Peyer's patch (tissue), 4 donors: Measurements from ENCODE around the gene KIF11. TPM values are rescaled to one million over a fixed set of nuclear protein-coding genes. Genes with fewer than 3 reads are reported as not detected.
A peak's percentile ranks its signal among the peaks of the same experiment; 100 is the strongest.
"Not testable (repeated sequence)": the region's sequence is repeated elsewhere in the genome, so short reads cannot be mapped to it uniquely, and the experiment has no call there.

Experiments
- DNase-seq, 3 donors: peaks; one replicate each; pipeline ENCODE4 v3.0.0-alpha.2; 2017 to 2019
- H3K27ac ChIP-seq, 4 donors: fragments of 200-600 bp; sonication (generic); one replicate each; pipeline ENCODE4 v1.5.1; 2016 to 2019
- H3K27me3 ChIP-seq, 2 donors: fragments of 200-600 bp; sonication (generic); one replicate each; pipeline ENCODE4 v1.5.1; 2019
- H3K36me3 ChIP-seq, 3 donors: fragments of 200-600 bp; sonication (generic); one replicate each; pipeline ENCODE4 v1.5.1; 2016 to 2019
- H3K4me1 ChIP-seq, 4 donors: fragments of 200-600 bp; sonication (generic); one replicate each; pipeline ENCODE4 v1.5.1; 2016 to 2019
- H3K4me3 ChIP-seq, 4 donors: fragments of 200-600 bp; sonication (generic); 1 replicate in 3 of 4; 2 replicates in 1 of 4; pipeline ENCODE4 v1.5.1; 2016 to 2019; ENCODE audit warnings: mild to moderate bottlenecking in 1 of 4
- H3K9me3 ChIP-seq, 4 donors: fragments of 200-600 bp; sonication (generic); one replicate each; pipeline ENCODE4 v1.5.1; 2016 to 2019; ENCODE audit warnings: mild to moderate bottlenecking in 1 of 4
- POLR2A ChIP-seq, 2 donors: fragments of 450-650 bp; IDR thresholded peaks; one replicate each; pipeline ENCODE4 v1.5.1; 2017; ENCODE audit warnings: antibody characterized with exemption in 2 of 2, mild to moderate bottlenecking in 2 of 2, moderate library complexity in 2 of 2
- total RNA-seq, 4 donors: library from RNA; depleted of rRNA; stranded (reverse); fragments of >200 nt; gene quantifications; one replicate each; pipeline ENCODE4 v1.1.0, GENCODE V29; 2016
- TF ChIP-seq, protein P1 (sequence below), 6 experiments: fragments of 450-650 bp in 4 of 6; fragments of 200-600 bp in 2 of 6; sonication (generic) in 1 of 6; IDR thresholded peaks; one replicate each; pipeline ENCODE4 v1.5.1; 2017 to 2019; ENCODE audit warnings: antibody characterized with exemption in 6 of 6, mild to moderate bottlenecking in 3 of 6, moderate library complexity in 1 of 6

The KIF11 gene
- total RNA-seq, 4 donors from 2014 or later = 1.4 to 5.1 (median 3.4) TPM

DNA sequence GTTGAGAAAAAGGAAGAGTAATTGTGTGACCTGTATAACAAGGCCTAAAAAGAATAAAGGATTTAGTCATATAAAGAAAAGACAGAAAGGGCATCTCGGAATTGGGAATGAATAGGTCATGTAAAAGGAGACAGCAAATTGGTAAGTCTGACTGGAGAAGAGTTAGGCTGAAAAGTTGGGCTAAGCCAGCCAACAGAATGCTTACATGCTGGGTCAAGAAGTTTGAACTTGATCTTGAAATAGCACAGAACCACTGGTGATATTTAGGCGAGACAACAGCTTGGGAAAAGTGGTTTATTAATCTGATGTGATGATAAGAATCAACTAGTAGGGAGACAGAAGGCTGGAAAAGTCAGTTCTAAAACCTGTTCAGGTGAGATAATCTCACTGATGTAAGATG is 23.9 kb upstream of the KIF11 start:
- Histone ChIP-seq H3K27me3 (no peaks in the 10 kb centered on the region), H3K36me3 (no peaks in the 10 kb centered on the region), H3K4me1 (peaks cover 0 to 20% (median 0%) of the 10 kb centered on the region in 4 donors), H3K9me3 (no peaks in the 10 kb centered on the region), H3K27ac (no peak overlapping the region), H3K4me3 (no peak overlapping the region)
- TF ChIP-seq, protein P1, sequence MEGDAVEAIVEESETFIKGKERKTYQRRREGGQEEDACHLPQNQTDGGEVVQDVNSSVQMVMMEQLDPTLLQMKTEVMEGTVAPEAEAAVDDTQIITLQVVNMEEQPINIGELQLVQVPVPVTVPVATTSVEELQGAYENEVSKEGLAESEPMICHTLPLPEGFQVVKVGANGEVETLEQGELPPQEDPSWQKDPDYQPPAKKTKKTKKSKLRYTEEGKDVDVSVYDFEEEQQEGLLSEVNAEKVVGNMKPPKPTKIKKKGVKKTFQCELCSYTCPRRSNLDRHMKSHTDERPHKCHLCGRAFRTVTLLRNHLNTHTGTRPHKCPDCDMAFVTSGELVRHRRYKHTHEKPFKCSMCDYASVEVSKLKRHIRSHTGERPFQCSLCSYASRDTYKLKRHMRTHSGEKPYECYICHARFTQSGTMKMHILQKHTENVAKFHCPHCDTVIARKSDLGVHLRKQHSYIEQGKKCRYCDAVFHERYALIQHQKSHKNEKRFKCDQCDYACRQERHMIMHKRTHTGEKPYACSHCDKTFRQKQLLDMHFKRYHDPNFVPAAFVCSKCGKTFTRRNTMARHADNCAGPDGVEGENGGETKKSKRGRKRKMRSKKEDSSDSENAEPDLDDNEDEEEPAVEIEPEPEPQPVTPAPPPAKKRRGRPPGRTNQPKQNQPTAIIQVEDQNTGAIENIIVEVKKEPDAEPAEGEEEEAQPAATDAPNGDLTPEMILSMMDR (IDR thresholded peaks at IDR 0.05) = no peak
- TF ChIP-seq POLR2A (IDR thresholded peaks at IDR 0.05) = no peak
- no peak for DNase-seq

DNA sequence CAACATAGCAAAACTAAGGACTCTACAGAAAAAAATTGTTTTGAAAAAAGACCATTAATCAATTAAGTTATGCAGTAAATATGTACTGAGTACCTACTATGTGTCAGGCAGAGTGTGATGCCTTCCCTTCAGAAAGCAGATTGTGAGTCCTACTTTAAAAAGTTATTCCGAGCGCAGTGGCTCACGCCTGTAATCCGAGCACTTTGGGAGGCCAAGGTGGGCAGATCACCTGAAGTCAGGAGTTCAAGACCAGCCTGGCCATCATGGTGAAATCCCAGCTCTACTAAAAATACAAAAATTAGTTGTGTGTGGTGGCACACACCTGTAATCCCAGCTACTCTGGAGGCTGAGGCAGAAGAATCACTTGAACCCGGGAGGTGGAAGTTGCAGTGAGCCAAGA is 23.3 kb upstream of the KIF11 start:
- not testable (repeated sequence) for H3K27ac ChIP-seq, DNase-seq, H3K4me3 ChIP-seq, H3K27me3 ChIP-seq, H3K36me3 ChIP-seq, H3K9me3 ChIP-seq
- peaks cover 0 to 21% (median 0%) of the 10 kb centered on the region in 4 donors for H3K4me1 ChIP-seq

DNA sequence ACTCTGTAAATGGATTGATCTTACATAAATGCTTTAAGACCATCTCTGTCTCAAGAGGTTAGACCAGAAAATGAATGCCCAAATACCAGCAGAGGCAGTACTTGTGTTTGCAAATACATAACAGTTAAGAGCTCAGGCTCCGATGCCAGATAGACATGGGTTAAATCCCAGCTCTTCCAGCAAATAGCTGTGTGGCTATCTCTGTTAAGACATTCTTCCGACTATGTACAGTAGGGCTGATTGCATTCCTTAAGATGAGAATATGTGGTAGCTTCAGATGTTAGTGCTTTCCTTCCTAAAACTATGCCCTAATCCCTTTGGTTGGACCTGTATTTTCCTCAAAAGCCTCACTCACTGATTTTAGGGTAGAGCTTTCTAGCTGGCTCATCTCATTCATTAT is 21.3 kb upstream of the KIF11 start:
- Histone ChIP-seq H3K4me3 (no peak overlapping the region), H3K27ac (no peak overlapping the region), H3K27me3 (no peaks in the 10 kb centered on the region), H3K36me3 (no peaks in the 10 kb centered on the region), H3K9me3 (no peaks in the 10 kb centered on the region), H3K4me1 (peaks cover 0 to 26% (median 2%) of the 10 kb centered on the region in 4 donors)
- TF ChIP-seq, protein P1 (IDR thresholded peaks at IDR 0.05) = no peak
- no peak for TF ChIP-seq POLR2A (IDR thresholded peaks at IDR 0.05)
- DNase-seq = no peak

DNA sequence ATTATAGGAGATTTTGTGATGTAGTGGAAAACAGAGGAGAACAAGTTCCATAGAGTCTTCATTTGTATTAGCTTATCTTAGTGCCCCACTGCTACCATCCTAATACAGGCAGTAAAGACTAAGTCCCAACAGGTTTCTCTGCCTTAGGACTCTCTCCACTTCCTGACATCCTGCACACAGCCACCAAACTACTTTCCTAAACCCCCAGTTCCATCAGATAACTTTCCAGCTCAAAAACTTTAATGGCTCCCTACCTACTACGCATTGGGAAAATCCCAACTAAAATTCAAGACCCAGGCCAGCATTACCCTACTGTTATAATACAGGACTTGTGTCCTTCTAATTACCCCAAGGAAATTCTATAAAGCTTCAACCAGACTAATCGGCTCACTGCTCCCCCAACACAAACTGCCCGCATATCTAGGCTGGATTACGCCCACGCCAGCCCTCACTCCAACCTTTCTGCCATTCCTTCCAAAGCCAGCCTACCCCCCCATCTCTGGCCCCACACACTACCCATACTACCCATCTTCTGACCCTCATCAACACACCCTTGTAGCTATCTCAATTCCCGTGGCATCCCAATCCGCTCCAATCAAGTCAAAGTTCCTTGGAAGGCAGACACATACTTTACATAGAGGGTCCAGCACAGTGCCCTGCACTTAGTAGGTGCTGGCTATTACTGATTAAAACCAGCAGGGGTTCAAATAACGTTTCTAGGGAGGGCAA is 20.4 kb upstream of the KIF11 start:
- TF ChIP-seq, protein P1 (IDR thresholded peaks at IDR 0.05) = peak in 1 of 6 experiments; percentile 4
- no peak for TF ChIP-seq POLR2A (IDR thresholded peaks at IDR 0.05)
- peaks cover 0 to 26% (median 2%) of the 10 kb centered on the region in 4 donors for H3K4me1 ChIP-seq
- H3K27ac ChIP-seq = peak overlapping the region in 3 of 4 donors; percentile 90 to 94 (median 93)

DNA sequence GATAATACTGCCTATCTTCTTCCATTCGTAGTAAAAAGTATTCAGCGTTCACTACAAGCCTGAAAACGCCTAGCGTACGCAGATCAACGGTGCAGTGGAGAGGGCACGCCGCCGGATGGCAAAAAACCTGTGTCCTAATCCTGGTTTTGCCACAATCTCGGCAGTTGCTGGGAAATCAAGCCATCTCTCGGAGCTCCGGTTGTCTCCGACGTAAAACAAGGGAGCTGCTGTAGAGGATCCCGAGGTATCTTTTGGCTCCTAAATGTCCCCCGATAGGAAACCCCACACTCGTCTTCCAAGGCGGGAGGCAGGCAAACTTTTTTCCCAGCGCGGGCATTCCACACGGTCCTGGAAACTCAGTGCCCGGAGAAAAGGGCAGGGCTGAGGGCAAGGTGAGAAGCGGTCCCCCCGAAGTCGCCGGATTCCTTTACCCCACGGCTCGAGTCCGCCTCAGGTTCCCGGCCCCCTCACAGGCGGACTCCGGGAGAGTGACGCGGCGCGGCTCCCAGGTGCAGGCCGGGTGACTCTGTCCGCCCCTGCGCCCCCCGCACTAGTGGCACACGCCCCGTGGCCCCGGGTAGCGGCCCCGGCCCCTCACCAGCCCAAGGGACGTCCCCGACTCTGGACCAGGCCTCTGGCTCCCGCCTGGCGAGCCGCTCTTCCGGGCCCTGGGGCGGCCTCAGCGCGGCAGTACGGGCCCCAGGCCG is 19.7 kb upstream of the KIF11 start:
- peaks cover 0 to 26% (median 2%) of the 10 kb centered on the region in 4 donors for H3K4me1 ChIP-seq

More for the DNA sequence above, 20.4 kb upstream of the KIF11 start:
- Histone ChIP-seq H3K36me3 (no peaks in the 10 kb centered on the region), H3K9me3 (no peaks in the 10 kb centered on the region), H3K4me3 (peak overlapping the region; percentile 76 to 95 (median 90)), H3K27me3 (no peaks in the 10 kb centered on the region)
- DNase-seq = no peak

More for the DNA sequence above, 19.7 kb upstream of the KIF11 start:
- H3K9me3 ChIP-seq = no peaks in the 10 kb centered on the region
- H3K36me3 ChIP-seq = no peaks in the 10 kb centered on the region
- H3K4me3 ChIP-seq = peak overlapping the region; percentile 76 to 95 (median 90)
- H3K27me3 ChIP-seq = no peaks in the 10 kb centered on the region
- peak; percentile 41 to 56 (median 52) for DNase-seq
- no peak for TF ChIP-seq POLR2A (IDR thresholded peaks at IDR 0.05)
- TF ChIP-seq, protein P1 (IDR thresholded peaks at IDR 0.05) = peak in 2 of 6 experiments; percentile 7 to 8
- peak overlapping the region; percentile 90 to 97 (median 94) for H3K27ac ChIP-seq
